ENCODE data around the gene MSH5. TPM values are rescaled to one million over a fixed set of nuclear protein-coding genes. Genes with fewer than 3 reads are reported as not detected.

Gene MSH5
- 11.2 TPM for total RNA-seq
- long read RNA-seq, partial matches to known transcripts: 1 of 4 reads
- long read RNA-seq, other reads (novel, unspliced or antisense): 3 of 4 reads

- ATAC-seq: peak; percentile 93
- TF ChIP-seq CTCF (IDR thresholded peaks at IDR 0.05): no peak
- peaks cover 36% of the 10 kb centered on the region for H3K4me1 ChIP-seq
- peak; percentile 98 for DNase-seq
- H3K27ac ChIP-seq: peak within 1 kb of the TSS; percentile 92
- H3K36me3 ChIP-seq: no peaks in the 10 kb centered on the region
- peak within 1 kb of the TSS; percentile 83 for H3K4me3 ChIP-seq
- no peaks in the 10 kb centered on the region for H3K9me3 ChIP-seq
- no peaks in the 10 kb centered on the region for H3K27me3 ChIP-seq
- intact Hi-C loops (cut with DNase I): no loop called here
Observed at GRCh38 chr6:31739639-31740396, at the start of gene MSH5. MSH5 (plus strand) TSS chr6:31740005; CDS start chr6:31740467, 462 bp downstream.

GRCh38 chr6:31690231-31691077 is 49.4 kb upstream of the MSH5 start:
- H3K27ac ChIP-seq: no peak overlapping the region
- no peaks in the 10 kb centered on the region for H3K9me3 ChIP-seq
- H3K4me3 ChIP-seq: no peak overlapping the region
- intact Hi-C loops (cut with DNase I): loop anchor here (10.0 kb wide), 1 partner anchor 144 kb away; no protein-coding TSS in a partner anchor
- ATAC-seq (no peak), DNase-seq (no peak)
- no peak for TF ChIP-seq CTCF (IDR thresholded peaks at IDR 0.05)
- peaks cover 97% of the 10 kb centered on the region for H3K36me3 ChIP-seq
- no peaks in the 10 kb centered on the region for H3K4me1 ChIP-seq
- no peaks in the 10 kb centered on the region for H3K27me3 ChIP-seq

- Histone ChIP-seq H3K4me1 (no peaks in the 10 kb centered on the region), H3K9me3 (no peaks in the 10 kb centered on the region), H3K27ac (no peak overlapping the region), H3K4me3 (no peak overlapping the region), H3K27me3 (no peaks in the 10 kb centered on the region), H3K36me3 (peaks cover 100% of the 10 kb centered on the region)
- intact Hi-C loops (cut with DNase I): loop anchor here (10.0 kb wide), 1 partner anchor 144 kb away; no protein-coding TSS in a partner anchor
- TF ChIP-seq CTCF (IDR thresholded peaks at IDR 0.05): no peak
- ATAC-seq (no peak), DNase-seq (no peak)
Observed at GRCh38 chr6:31691078-31691463, 48.7 kb upstream of the MSH5 start.

GRCh38 chr6:31691564-31692108 is 48.2 kb upstream of the MSH5 start:
- no peak for DNase-seq
- no peaks in the 10 kb centered on the region for H3K27me3 ChIP-seq
- H3K36me3 ChIP-seq: peaks cover 100% of the 10 kb centered on the region
- no peak overlapping the region for H3K27ac ChIP-seq
- H3K4me3 ChIP-seq: no peak overlapping the region
- TF ChIP-seq CTCF (IDR thresholded peaks at IDR 0.05): no peak
- no peak for ATAC-seq
- no peaks in the 10 kb centered on the region for H3K4me1 ChIP-seq
- H3K9me3 ChIP-seq: no peaks in the 10 kb centered on the region
- intact Hi-C loops (cut with DNase I): loop anchor here (10.0 kb wide), 1 partner anchor 143 kb away; no protein-coding TSS in a partner anchor

- H3K4me3 ChIP-seq: no peak overlapping the region
- no peaks in the 10 kb centered on the region for H3K27me3 ChIP-seq
- H3K4me1 ChIP-seq: no peaks in the 10 kb centered on the region
- intact Hi-C loops (cut with DNase I): loop anchor here (10.0 kb wide), 1 partner anchor 142 kb away; no protein-coding TSS in a partner anchor
- no peak for TF ChIP-seq CTCF (IDR thresholded peaks at IDR 0.05)
- H3K9me3 ChIP-seq: no peaks in the 10 kb centered on the region
- no peak overlapping the region for H3K27ac ChIP-seq
- no peak for DNase-seq
- H3K36me3 ChIP-seq: peaks cover 98% of the 10 kb centered on the region
- no peak for ATAC-seq
Observed at GRCh38 chr6:31692353-31692752, 47.5 kb upstream of the MSH5 start.

All from upper lobe of right lung (tissue), 1 donor.